ENCODE results near the gene CDHR5. TPM values are rescaled to one million over a fixed set of nuclear protein-coding genes. Genes with fewer than 3 reads are reported as not detected.

CDHR5 gene
- total RNA-seq, 1 donor from 2014 or later: 0.92 TPM

GRCh38 chr11:620935-621814 lies 3.6 kb downstream of the CDHR5 start:
- H3K4me3 ChIP-seq (ENCODE audit: low read depth, low read length): no peak overlapping the region
- H3K27me3 ChIP-seq (ENCODE audit: control insufficient read depth, insufficient read depth, low read length): peaks cover 36% of the 10 kb centered on the region
- TF ChIP-seq CTCF (IDR thresholded peaks at IDR 0.05; ENCODE audit: insufficient read depth, low read length, poor library complexity, severe bottlenecking): no peak
- no peaks in the 10 kb centered on the region for H3K36me3 ChIP-seq (ENCODE audit: control insufficient read depth, insufficient read depth, low read length)
- DNase-seq (ENCODE audit: low read depth): no peak

GRCh38 chr11:620201-620600 lies 4.6 kb downstream of the CDHR5 start:
- Histone ChIP-seq H3K36me3 (ENCODE audit: control insufficient read depth, insufficient read depth, low read length) (no peaks in the 10 kb centered on the region), H3K27me3 (ENCODE audit: control insufficient read depth, insufficient read depth, low read length) (peaks cover 27% of the 10 kb centered on the region), H3K4me3 (ENCODE audit: low read depth, low read length) (no peak overlapping the region)
- TF ChIP-seq CTCF (IDR thresholded peaks at IDR 0.05; ENCODE audit: insufficient read depth, low read length, poor library complexity, severe bottlenecking): no peak
- no peak for DNase-seq (ENCODE audit: low read depth)

- Histone ChIP-seq H3K36me3 (ENCODE audit: control insufficient read depth, insufficient read depth, low read length) (no peaks in the 10 kb centered on the region), H3K4me3 (ENCODE audit: low read depth, low read length) (no peak overlapping the region), H3K27me3 (ENCODE audit: control insufficient read depth, insufficient read depth, low read length) (peaks cover 21% of the 10 kb centered on the region)
- no peak for TF ChIP-seq CTCF (IDR thresholded peaks at IDR 0.05; ENCODE audit: insufficient read depth, low read length, poor library complexity, severe bottlenecking)
- DNase-seq (ENCODE audit: low read depth): no peak
Measured at GRCh38 chr11:619628-620050, 5.1 kb downstream of the CDHR5 start.

GRCh38 chr11:618856-619627 lies 5.7 kb downstream of the CDHR5 start:
- H3K27me3 ChIP-seq (ENCODE audit: control insufficient read depth, insufficient read depth, low read length): peaks cover 15% of the 10 kb centered on the region
- H3K4me3 ChIP-seq (ENCODE audit: low read depth, low read length): no peak overlapping the region
- no peak for TF ChIP-seq CTCF (IDR thresholded peaks at IDR 0.05; ENCODE audit: insufficient read depth, low read length, poor library complexity, severe bottlenecking)
- no peaks in the 10 kb centered on the region for H3K36me3 ChIP-seq (ENCODE audit: control insufficient read depth, insufficient read depth, low read length)
- no peak for DNase-seq (ENCODE audit: low read depth)

- Histone ChIP-seq H3K36me3 (ENCODE audit: control insufficient read depth, insufficient read depth, low read length) (no peaks in the 10 kb centered on the region), H3K4me3 (ENCODE audit: low read depth, low read length) (no peak overlapping the region), H3K27me3 (ENCODE audit: control insufficient read depth, insufficient read depth, low read length) (peaks cover 9% of the 10 kb centered on the region)
- DNase-seq (ENCODE audit: low read depth): no peak
- no peak for TF ChIP-seq CTCF (IDR thresholded peaks at IDR 0.05; ENCODE audit: insufficient read depth, low read length, poor library complexity, severe bottlenecking)
Measured at GRCh38 chr11:617912-618682, 6.7 kb downstream of the CDHR5 start.

All from kidney epithelial cell (primary cell).